BE2C (cell line): Measurements from ENCODE around the gene NUP153.

Source experiments
- DNase-seq: peaks from one replicate; pipeline ENCODE4 v3.0.0-alpha.2; 2020
- H3K27me3 ChIP-seq: fragments of 250-450 bp; sonication (Bioruptor Pico); 2 replicates; pipeline ENCODE4 v1.5.1; 2020; ENCODE audit warnings: mild to moderate bottlenecking
- H3K36me3 ChIP-seq: fragments of 250-450 bp; sonication (Bioruptor Pico); 2 replicates; pipeline ENCODE4 v1.5.1; 2020; ENCODE audit warnings: mild to moderate bottlenecking
- H3K4me1 ChIP-seq: fragments of 250-450 bp; sonication (Bioruptor Pico); 2 replicates; pipeline ENCODE4 v1.5.1; 2020
- H3K4me3 ChIP-seq: 2 replicates; pipeline ENCODE4 v1.5.1; 2011; ENCODE audit warnings: low read depth, low read length
- H3K9me3 ChIP-seq: fragments of 250-450 bp; sonication (Bioruptor Pico); 2 replicates; pipeline ENCODE4 v1.5.1; 2020
- CTCF ChIP-seq: IDR thresholded peaks from 2 replicates; pipeline ENCODE4 v1.5.1; 2012; ENCODE audit warnings: mild to moderate bottlenecking, low read depth, low read length

Gene NUP153

GRCh38 chr6:17656644-17657043 is 50.1 kb downstream of the NUP153 start:
- Histone ChIP-seq H3K4me3 (no peak overlapping the region), H3K36me3 (peaks cover 72% of the 10 kb centered on the region), H3K4me1 (no peaks in the 10 kb centered on the region), H3K9me3 (no peaks in the 10 kb centered on the region), H3K27me3 (no peaks in the 10 kb centered on the region)
- TF ChIP-seq CTCF = no peak
- DNase-seq = no peak

- Histone ChIP-seq H3K36me3 (peaks cover 69% of the 10 kb centered on the region), H3K4me1 (no peaks in the 10 kb centered on the region), H3K9me3 (no peaks in the 10 kb centered on the region), H3K27me3 (no peaks in the 10 kb centered on the region), H3K4me3 (no peak overlapping the region)
- TF ChIP-seq CTCF = no peak
- DNase-seq = no peak
Measured at GRCh38 chr6:17656092-17656491, 50.6 kb downstream of the NUP153 start.

- Histone ChIP-seq H3K4me1 (no peaks in the 10 kb centered on the region), H3K36me3 (peaks cover 69% of the 10 kb centered on the region), H3K4me3 (no peak overlapping the region), H3K27me3 (no peaks in the 10 kb centered on the region), H3K9me3 (no peaks in the 10 kb centered on the region)
- TF ChIP-seq CTCF = no peak
- no peak for DNase-seq
Measured at GRCh38 chr6:17653198-17653882, 53.4 kb downstream of the NUP153 start.

GRCh38 chr6:17650656-17651309 is 55.9 kb downstream of the NUP153 start:
- no peaks in the 10 kb centered on the region for H3K4me1 ChIP-seq
- no peaks in the 10 kb centered on the region for H3K9me3 ChIP-seq
- no peak for DNase-seq
- no peak overlapping the region for H3K4me3 ChIP-seq
- no peaks in the 10 kb centered on the region for H3K27me3 ChIP-seq
- H3K36me3 ChIP-seq = peaks cover 75% of the 10 kb centered on the region
- TF ChIP-seq CTCF = no peak

GRCh38 chr6:17648745-17649144 is 58.0 kb downstream of the NUP153 start:
- no peaks in the 10 kb centered on the region for H3K9me3 ChIP-seq
- TF ChIP-seq CTCF = no peak
- no peak for DNase-seq
- no peaks in the 10 kb centered on the region for H3K4me1 ChIP-seq
- H3K36me3 ChIP-seq = peaks cover 74% of the 10 kb centered on the region
- no peak overlapping the region for H3K4me3 ChIP-seq
- no peaks in the 10 kb centered on the region for H3K27me3 ChIP-seq

GRCh38 chr6:17640477-17640917 is 66.2 kb downstream of the NUP153 start:
- Histone ChIP-seq H3K36me3 (peaks cover 81% of the 10 kb centered on the region), H3K27me3 (no peaks in the 10 kb centered on the region), H3K9me3 (no peaks in the 10 kb centered on the region), H3K4me1 (no peaks in the 10 kb centered on the region), H3K4me3 (no peak overlapping the region)
- no peak for DNase-seq
- no peak for TF ChIP-seq CTCF
